ENCODE results near the gene PLK4.

DNA sequence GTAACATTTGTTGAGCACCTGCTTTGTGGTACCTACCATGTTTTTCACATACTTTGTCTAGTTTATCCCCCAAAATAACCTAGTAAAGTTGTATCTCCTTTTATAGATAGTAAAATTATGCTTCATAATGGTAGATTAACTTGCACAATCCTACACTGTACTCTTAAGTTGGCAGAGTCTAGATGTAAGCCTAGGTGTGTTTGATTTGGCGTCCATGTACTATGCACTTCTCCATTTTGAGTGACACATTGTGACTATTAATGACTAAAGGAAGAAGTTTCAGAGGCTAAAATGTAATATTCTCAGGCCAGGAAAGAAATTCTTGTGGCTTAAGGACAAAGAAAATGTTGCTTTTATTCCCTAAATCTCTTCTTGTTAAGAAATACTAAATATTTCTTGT lies 15.4 kb downstream of the PLK4 start:
- TF ChIP-seq, protein P1, sequence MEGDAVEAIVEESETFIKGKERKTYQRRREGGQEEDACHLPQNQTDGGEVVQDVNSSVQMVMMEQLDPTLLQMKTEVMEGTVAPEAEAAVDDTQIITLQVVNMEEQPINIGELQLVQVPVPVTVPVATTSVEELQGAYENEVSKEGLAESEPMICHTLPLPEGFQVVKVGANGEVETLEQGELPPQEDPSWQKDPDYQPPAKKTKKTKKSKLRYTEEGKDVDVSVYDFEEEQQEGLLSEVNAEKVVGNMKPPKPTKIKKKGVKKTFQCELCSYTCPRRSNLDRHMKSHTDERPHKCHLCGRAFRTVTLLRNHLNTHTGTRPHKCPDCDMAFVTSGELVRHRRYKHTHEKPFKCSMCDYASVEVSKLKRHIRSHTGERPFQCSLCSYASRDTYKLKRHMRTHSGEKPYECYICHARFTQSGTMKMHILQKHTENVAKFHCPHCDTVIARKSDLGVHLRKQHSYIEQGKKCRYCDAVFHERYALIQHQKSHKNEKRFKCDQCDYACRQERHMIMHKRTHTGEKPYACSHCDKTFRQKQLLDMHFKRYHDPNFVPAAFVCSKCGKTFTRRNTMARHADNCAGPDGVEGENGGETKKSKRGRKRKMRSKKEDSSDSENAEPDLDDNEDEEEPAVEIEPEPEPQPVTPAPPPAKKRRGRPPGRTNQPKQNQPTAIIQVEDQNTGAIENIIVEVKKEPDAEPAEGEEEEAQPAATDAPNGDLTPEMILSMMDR (IDR thresholded peaks at IDR 0.05; ENCODE audit: low read depth, low read length) = no peak
- TF ChIP-seq POLR2A (IDR thresholded peaks at IDR 0.05; ENCODE audit: extremely low read depth, insufficient read length) (no peak), MYC (IDR thresholded peaks at IDR 0.05; ENCODE audit: low read depth, low read length) (no peak)
- TF ChIP-seq, protein P2, sequence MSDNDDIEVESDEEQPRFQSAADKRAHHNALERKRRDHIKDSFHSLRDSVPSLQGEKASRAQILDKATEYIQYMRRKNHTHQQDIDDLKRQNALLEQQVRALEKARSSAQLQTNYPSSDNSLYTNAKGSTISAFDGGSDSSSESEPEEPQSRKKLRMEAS (IDR thresholded peaks at IDR 0.05; ENCODE audit: low read depth, low read length) = no peak
